HG03521 (cell line): ENCODE results near the gene STX1A.
"Not testable (repeated sequence)": the region's sequence is repeated elsewhere in the genome, so short reads cannot be mapped to it uniquely, and the experiment has no call there.

Experiments used
- ATAC-seq: cut with Tn5 transposase; IDR thresholded peaks from one replicate; pipeline ENCODE4 v1.9.1; 2021; ENCODE audit warnings: mild to moderate bottlenecking, moderate library complexity; ENCODE audit not compliant: unreplicated experiment

Gene STX1A

GRCh38 chr7:73655309-73655708 is 64.2 kb downstream of the STX1A start:
- not testable (repeated sequence) for ATAC-seq

DNA sequence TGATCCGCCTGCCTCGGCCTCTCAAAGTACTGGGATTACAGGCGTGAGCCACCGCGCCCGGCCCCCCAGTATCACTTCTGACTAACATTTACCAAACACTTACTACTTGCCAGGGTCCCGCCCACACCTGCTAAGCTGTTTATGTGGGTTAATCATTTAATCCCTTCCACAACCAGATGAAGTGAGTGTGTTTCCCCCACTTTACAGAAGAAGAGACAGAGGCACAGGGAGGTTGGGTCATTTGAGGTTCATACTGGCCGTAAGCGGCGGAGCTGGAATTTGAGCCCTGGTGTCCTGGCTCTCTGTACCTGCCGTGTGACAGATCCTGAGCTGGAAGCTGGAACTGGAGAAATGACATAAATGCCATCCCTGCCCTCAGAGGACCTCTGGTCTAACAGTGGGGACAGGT is 66.9 kb downstream of the STX1A start:
- no peak for ATAC-seq

DNA sequence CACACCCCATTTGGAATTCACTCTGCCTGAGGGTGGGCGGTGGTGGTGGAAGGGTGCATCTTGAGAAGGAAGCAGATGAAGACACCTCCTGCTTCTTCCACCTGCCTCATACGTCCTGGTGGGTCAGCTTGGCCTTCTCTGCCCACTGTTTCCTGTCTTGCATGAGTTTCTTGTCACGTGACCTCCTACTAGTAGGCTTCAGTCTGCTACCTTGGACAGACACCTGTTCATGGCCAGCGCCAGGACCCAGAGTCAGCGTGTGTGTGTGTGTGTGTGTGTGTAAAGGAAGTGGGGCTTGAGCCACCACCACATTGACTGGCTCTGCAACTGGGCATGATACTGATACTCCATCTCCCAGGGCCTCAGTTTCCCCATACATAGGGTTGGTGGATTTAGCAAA is 68.9 kb downstream of the STX1A start:
- no peak for ATAC-seq

- no peak for ATAC-seq
These were observed 69.9 kb downstream of the STX1A start for GRCh38 chr7:73649576-73649975.
